H1 (cell line): Measurements from ENCODE around the gene ITSN1. TPM values are rescaled to one million over a fixed set of nuclear protein-coding genes. Genes with fewer than 3 reads are reported as not detected.

Source experiments
- POLR2AphosphoS5 ChIP-seq: IDR thresholded peaks from 2 replicates; pipeline ENCODE4 v1.6.1; 2011; ENCODE audit warnings: low read depth, low read length
- polyA plus RNA-seq, 7 experiments: library from polyadenylated mRNA; depleted of rRNA in 3 of 7; stranded (reverse) in 5 of 7; unstranded in 2 of 7; fragments of >200 nt in 5 of 7; fragments of 200-250 nt in 2 of 7; gene quantifications; 1 replicate in 5 of 7; 2 replicates in 1 of 7; 4 replicates in 1 of 7; pipeline versions ENCODE4 v1.2.1 to v1.2.3, GENCODE V29; 2011 to 2013; ENCODE audit warnings: missing spikeins in 2 of 7, mixed read lengths in 2 of 7
- total RNA-seq: library from RNA; stranded (reverse); fragmentation: NEBNext Ultra II Directional; extraction: Animal tissue kit (Norgen Biotek cat#: 25700); gene quantifications from 2 replicates; pipeline ENCODE4 v1.2.1, GENCODE V29; 2021
- TF ChIP-seq, protein P1 (sequence below): fragments of 300-600 bp; sonication (generic); IDR thresholded peaks from 2 replicates; pipeline ENCODE4 v1.7.1; 2012; ENCODE audit warnings: low read length, moderate library complexity, mild to moderate bottlenecking, inconsistent platforms; ENCODE audit not compliant: insufficient replicate concordance

ITSN1 gene
- total and polyA plus RNA-seq, 2 of the 8 experiments (the other 6 are each of a cell fraction or from before 2014, with no cell fraction given) = 60.8 to 78.1 TPM

DNA sequence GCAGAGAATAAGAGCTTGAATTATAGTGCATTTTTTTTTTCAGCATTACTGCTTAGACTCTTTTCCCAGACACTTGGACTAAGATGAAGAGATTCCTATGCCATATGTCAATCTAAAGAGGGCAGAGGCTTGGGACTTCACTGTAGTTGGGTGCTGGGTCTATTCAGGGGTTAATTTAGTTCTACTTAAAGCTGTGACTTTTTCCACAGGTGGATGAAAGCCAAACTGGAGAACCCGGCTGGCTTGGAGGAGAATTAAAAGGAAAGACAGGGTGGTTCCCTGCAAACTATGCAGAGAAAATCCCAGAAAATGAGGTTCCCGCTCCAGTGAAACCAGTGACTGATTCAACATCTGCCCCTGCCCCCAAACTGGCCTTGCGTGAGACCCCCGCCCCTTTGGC is 168.5 kb downstream of the ITSN1 start (continued):
- TF ChIP-seq POLR2AphosphoS5 = no peak
- TF ChIP-seq, protein P1, sequence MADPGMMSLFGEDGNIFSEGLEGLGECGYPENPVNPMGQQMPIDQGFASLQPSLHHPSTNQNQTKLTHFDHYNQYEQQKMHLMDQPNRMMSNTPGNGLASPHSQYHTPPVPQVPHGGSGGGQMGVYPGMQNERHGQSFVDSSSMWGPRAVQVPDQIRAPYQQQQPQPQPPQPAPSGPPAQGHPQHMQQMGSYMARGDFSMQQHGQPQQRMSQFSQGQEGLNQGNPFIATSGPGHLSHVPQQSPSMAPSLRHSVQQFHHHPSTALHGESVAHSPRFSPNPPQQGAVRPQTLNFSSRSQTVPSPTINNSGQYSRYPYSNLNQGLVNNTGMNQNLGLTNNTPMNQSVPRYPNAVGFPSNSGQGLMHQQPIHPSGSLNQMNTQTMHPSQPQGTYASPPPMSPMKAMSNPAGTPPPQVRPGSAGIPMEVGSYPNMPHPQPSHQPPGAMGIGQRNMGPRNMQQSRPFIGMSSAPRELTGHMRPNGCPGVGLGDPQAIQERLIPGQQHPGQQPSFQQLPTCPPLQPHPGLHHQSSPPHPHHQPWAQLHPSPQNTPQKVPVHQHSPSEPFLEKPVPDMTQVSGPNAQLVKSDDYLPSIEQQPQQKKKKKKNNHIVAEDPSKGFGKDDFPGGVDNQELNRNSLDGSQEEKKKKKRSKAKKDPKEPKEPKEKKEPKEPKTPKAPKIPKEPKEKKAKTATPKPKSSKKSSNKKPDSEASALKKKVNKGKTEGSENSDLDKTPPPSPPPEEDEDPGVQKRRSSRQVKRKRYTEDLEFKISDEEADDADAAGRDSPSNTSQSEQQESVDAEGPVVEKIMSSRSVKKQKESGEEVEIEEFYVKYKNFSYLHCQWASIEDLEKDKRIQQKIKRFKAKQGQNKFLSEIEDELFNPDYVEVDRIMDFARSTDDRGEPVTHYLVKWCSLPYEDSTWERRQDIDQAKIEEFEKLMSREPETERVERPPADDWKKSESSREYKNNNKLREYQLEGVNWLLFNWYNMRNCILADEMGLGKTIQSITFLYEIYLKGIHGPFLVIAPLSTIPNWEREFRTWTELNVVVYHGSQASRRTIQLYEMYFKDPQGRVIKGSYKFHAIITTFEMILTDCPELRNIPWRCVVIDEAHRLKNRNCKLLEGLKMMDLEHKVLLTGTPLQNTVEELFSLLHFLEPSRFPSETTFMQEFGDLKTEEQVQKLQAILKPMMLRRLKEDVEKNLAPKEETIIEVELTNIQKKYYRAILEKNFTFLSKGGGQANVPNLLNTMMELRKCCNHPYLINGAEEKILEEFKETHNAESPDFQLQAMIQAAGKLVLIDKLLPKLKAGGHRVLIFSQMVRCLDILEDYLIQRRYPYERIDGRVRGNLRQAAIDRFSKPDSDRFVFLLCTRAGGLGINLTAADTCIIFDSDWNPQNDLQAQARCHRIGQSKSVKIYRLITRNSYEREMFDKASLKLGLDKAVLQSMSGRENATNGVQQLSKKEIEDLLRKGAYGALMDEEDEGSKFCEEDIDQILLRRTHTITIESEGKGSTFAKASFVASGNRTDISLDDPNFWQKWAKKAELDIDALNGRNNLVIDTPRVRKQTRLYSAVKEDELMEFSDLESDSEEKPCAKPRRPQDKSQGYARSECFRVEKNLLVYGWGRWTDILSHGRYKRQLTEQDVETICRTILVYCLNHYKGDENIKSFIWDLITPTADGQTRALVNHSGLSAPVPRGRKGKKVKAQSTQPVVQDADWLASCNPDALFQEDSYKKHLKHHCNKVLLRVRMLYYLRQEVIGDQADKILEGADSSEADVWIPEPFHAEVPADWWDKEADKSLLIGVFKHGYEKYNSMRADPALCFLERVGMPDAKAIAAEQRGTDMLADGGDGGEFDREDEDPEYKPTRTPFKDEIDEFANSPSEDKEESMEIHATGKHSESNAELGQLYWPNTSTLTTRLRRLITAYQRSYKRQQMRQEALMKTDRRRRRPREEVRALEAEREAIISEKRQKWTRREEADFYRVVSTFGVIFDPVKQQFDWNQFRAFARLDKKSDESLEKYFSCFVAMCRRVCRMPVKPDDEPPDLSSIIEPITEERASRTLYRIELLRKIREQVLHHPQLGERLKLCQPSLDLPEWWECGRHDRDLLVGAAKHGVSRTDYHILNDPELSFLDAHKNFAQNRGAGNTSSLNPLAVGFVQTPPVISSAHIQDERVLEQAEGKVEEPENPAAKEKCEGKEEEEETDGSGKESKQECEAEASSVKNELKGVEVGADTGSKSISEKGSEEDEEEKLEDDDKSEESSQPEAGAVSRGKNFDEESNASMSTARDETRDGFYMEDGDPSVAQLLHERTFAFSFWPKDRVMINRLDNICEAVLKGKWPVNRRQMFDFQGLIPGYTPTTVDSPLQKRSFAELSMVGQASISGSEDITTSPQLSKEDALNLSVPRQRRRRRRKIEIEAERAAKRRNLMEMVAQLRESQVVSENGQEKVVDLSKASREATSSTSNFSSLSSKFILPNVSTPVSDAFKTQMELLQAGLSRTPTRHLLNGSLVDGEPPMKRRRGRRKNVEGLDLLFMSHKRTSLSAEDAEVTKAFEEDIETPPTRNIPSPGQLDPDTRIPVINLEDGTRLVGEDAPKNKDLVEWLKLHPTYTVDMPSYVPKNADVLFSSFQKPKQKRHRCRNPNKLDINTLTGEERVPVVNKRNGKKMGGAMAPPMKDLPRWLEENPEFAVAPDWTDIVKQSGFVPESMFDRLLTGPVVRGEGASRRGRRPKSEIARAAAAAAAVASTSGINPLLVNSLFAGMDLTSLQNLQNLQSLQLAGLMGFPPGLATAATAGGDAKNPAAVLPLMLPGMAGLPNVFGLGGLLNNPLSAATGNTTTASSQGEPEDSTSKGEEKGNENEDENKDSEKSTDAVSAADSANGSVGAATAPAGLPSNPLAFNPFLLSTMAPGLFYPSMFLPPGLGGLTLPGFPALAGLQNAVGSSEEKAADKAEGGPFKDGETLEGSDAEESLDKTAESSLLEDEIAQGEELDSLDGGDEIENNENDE = no peak
